Mammary microvascular endothelial cell (primary cell): ENCODE results near the gene PNMA6A. TPM values are rescaled to one million over a fixed set of nuclear protein-coding genes. Genes with fewer than 3 reads are reported as not detected.

Experiments used
- total RNA-seq: library from RNA; depleted of rRNA; stranded (reverse); fragments of >200 nt; gene quantifications from 2 replicates; pipeline ENCODE4 v1.2.3, GENCODE V29; 2015

Gene PNMA6A
- total RNA-seq, result 0.20 and 1.3 TPM in 2 replicates

GRCh38 chrX:153071909-153072583 lies at the start of gene PNMA6A:
TSS of gene PNMA6A (plus strand) at chrX:153072454. CDS start at chrX:153073063, 609 bp downstream.

GRCh38 chrX:153055871-153056749 lies 16.1 kb upstream of the PNMA6A start, which contains the start of gene PNMA3:
TSS of gene PNMA3 (plus strand) at chrX:153056470. CDS start at chrX:153057056, 586 bp downstream.

Other genes with a start within 250 kb of the PNMA6A start
- gene CETN2, start 241.7 kb upstream of the PNMA6A start, total RNA-seq, result 37.4 and 42.4 TPM in 2 replicates
- gene NSDHL, start 241.4 kb upstream of the PNMA6A start, total RNA-seq, result 25.1 and 26.8 TPM in 2 replicates
- gene ZNF185, start 174.4 kb upstream of the PNMA6A start, total RNA-seq, result 43.6 and 47.2 TPM in 2 replicates
- not detected in 2 replicates for gene PNMA5, start 78.3 kb upstream of the PNMA6A start, total RNA-seq
- gene PNMA3, start 16.0 kb upstream of the PNMA6A start, total RNA-seq, result not detected in 2 replicates
- gene MAGEA1, start 106.8 kb downstream of the PNMA6A start, total RNA-seq, result not detected in 2 replicates
- gene PNMA6F, start 249.3 kb downstream of the PNMA6A start, total RNA-seq, result not detected in 2 replicates